HepG2 (cell line): ENCODE measurements around the gene DGKG. TPM values are rescaled to one million over a fixed set of nuclear protein-coding genes. Genes with fewer than 3 reads are reported as not detected.

Experiments
- CAMTA2 ChIP-seq: sonication (generic); formaldehyde crosslinking; IDR thresholded peaks from 2 replicates; pipeline ENCODE4 v1.4.0; 2020; ENCODE audit warnings: mild to moderate bottlenecking, missing genetic modification reagents, borderline replicate concordance
- CBFB ChIP-seq: sonication (generic); formaldehyde crosslinking; IDR thresholded peaks from 2 replicates; pipeline ENCODE4 v1.4.0; 2020; ENCODE audit warnings: missing genetic modification reagents
- CHD4 ChIP-seq: fragments of 200-600 bp; sonication (generic); IDR thresholded peaks from 2 replicates; pipeline ENCODE4 v1.7.0; 2017; ENCODE audit warnings: mild to moderate bottlenecking, low read length, borderline replicate concordance
- HDAC1 ChIP-seq: sonication (generic); formaldehyde crosslinking; IDR thresholded peaks from 2 replicates; pipeline ENCODE4 v1.5.1; 2020; ENCODE audit warnings: mild to moderate bottlenecking, missing genetic modification reagents
- HMGA1 ChIP-seq: sonication (generic); formaldehyde crosslinking; conservative IDR thresholded peaks from 2 replicates; pipeline ENCODE4 v1.4.0; 2020; ENCODE audit warnings: missing genetic modification reagents
- IKZF1 ChIP-seq: fragments of 450-650 bp; IDR thresholded peaks from 2 replicates; pipeline ENCODE4 v1.7.1; 2016
- IRF2 ChIP-seq: IDR thresholded peaks from 2 replicates; pipeline ENCODE4 v1.6.1; 2018; ENCODE audit warnings: missing genetic modification reagents, missing compliant biosample characterization
- KLF6 ChIP-seq: IDR thresholded peaks from 2 replicates; pipeline ENCODE4 v1.8.0; 2016; ENCODE audit warnings: missing biosample characterization, missing genetic modification reagents
- MBD4 ChIP-seq: IDR thresholded peaks from 2 replicates; pipeline ENCODE4 v1.6.1; 2012; ENCODE audit warnings: low read length, inconsistent platforms, borderline replicate concordance
- MTF1 ChIP-seq: sonication (generic); formaldehyde crosslinking; IDR thresholded peaks from 2 replicates; pipeline ENCODE4 v1.5.0; 2020; ENCODE audit warnings: missing genetic modification reagents
- NFIC ChIP-seq: IDR thresholded peaks from 2 replicates; pipeline ENCODE4 v1.6.1; 2012; ENCODE audit warnings: mild to moderate bottlenecking, low read length, inconsistent platforms
- RARG ChIP-seq: sonication (generic); formaldehyde crosslinking; IDR thresholded peaks from 2 replicates; pipeline ENCODE4 v1.4.0; 2020; ENCODE audit warnings: low read depth, mild to moderate bottlenecking, missing genetic modification reagents
- SAFB2 ChIP-seq: sonication (generic); formaldehyde crosslinking; IDR thresholded peaks from 2 replicates; pipeline ENCODE4 v1.5.1; 2020; ENCODE audit warnings: missing genetic modification reagents, low read depth, mild to moderate bottlenecking, borderline replicate concordance
- SP4 ChIP-seq: sonication (generic); formaldehyde crosslinking; IDR thresholded peaks from 2 replicates; pipeline ENCODE4 v1.8.1; 2023; ENCODE audit warnings: mild to moderate bottlenecking, missing genetic modification reagents
- ZBTB1 ChIP-seq: sonication (generic); formaldehyde crosslinking; IDR thresholded peaks from 2 replicates; pipeline ENCODE4 v1.4.0; 2020; ENCODE audit warnings: missing genetic modification reagents, borderline replicate concordance
- ZBTB34 ChIP-seq: sonication (generic); formaldehyde crosslinking; IDR thresholded peaks from 2 replicates; pipeline ENCODE4 v1.8.0; 2022; ENCODE audit warnings: mild to moderate bottlenecking, missing genetic modification reagents
- ZMYM2 ChIP-seq: sonication (generic); formaldehyde crosslinking; IDR thresholded peaks from 2 replicates; pipeline ENCODE4 v1.8.0; 2022; ENCODE audit warnings: mild to moderate bottlenecking, missing genetic modification reagents
- ZNF484 ChIP-seq: sonication (generic); formaldehyde crosslinking; IDR thresholded peaks from 2 replicates; pipeline ENCODE4 v1.5.1; 2020; ENCODE audit warnings: mild to moderate bottlenecking, low read depth, missing genetic modification reagents, borderline replicate concordance
- ZNF501 ChIP-seq: sonication (generic); formaldehyde crosslinking; IDR thresholded peaks from 2 replicates; pipeline ENCODE4 v1.5.1; 2020; ENCODE audit warnings: mild to moderate bottlenecking, moderate library complexity, missing genetic modification reagents
- ZNF616 ChIP-seq: sonication (generic); formaldehyde crosslinking; IDR thresholded peaks from 2 replicates; pipeline ENCODE4 v1.5.0; 2020; ENCODE audit warnings: low read depth, mild to moderate bottlenecking, missing genetic modification reagents
- ZNF768 ChIP-seq: sonication (generic); formaldehyde crosslinking; IDR thresholded peaks from 2 replicates; pipeline ENCODE4 v1.4.0; 2020; ENCODE audit warnings: missing genetic modification reagents
- ZNF816 ChIP-seq: sonication (generic); formaldehyde crosslinking; IDR thresholded peaks from 2 replicates; pipeline ENCODE4 v1.8.0; 2022; ENCODE audit warnings: missing genetic modification reagents, mild to moderate bottlenecking, borderline replicate concordance
- polyA plus RNA-seq, 8 experiments: library from polyadenylated mRNA; depleted of rRNA in 3 of 8; stranded (reverse) in 7 of 8; unstranded in 1 of 8; fragments of >200 nt; fragmentation: Illumina TruSeq in 4 of 8; extraction: Trizol in 4 of 8; gene quantifications; 2 replicates each; pipeline versions ENCODE4 v1.2.1 to v1.2.3, GENCODE V29; 2011 to 2016; ENCODE audit warnings: low read depth in 4 of 8, missing spikeins in 1 of 8, mixed read lengths in 1 of 8; ENCODE audit not compliant: insufficient read depth in 1 of 8
- total RNA-seq, 5 experiments: library from RNA; depleted of rRNA; stranded (reverse); fragments of >200 nt; fragmentation: Illumina TruSeq; extraction: Trizol; gene quantifications; 2 replicates each; pipeline ENCODE4 v1.2.3, GENCODE V29; 2016; ENCODE audit warnings: low read depth in 1 of 5
- TF ChIP-seq, protein P1 (sequence below): sonication (generic); formaldehyde crosslinking; IDR thresholded peaks from 2 replicates; pipeline ENCODE4 v1.5.0; 2020; ENCODE audit warnings: missing genetic modification reagents, mild to moderate bottlenecking, borderline replicate concordance
- TF ChIP-seq, protein P2 (sequence below): sonication (generic); formaldehyde crosslinking; IDR thresholded peaks from 2 replicates; pipeline ENCODE4 v1.5.1; 2020; ENCODE audit warnings: mild to moderate bottlenecking, missing genetic modification reagents, borderline replicate concordance
- TF ChIP-seq, protein P3 (sequence below): sonication (generic); formaldehyde crosslinking; IDR thresholded peaks from 2 replicates; pipeline ENCODE4 v1.8.1; 2022; ENCODE audit warnings: mild to moderate bottlenecking, missing genetic modification reagents

Gene DGKG
- total and polyA plus RNA-seq, 2 of the 13 experiments (the other 11 are each of a cell fraction or from before 2014, with no cell fraction given) = 3.8 to 6.2 TPM

- peak; percentile 79; the same call in 1 of the 2 replicates for TF ChIP-seq ZBTB34 (CRISPR knock-in tag)
- TF ChIP-seq SAFB2 (CRISPR knock-in tag) = no peak
- no peak for TF ChIP-seq ZNF768 (CRISPR knock-in tag)
- TF ChIP-seq, protein P1, sequence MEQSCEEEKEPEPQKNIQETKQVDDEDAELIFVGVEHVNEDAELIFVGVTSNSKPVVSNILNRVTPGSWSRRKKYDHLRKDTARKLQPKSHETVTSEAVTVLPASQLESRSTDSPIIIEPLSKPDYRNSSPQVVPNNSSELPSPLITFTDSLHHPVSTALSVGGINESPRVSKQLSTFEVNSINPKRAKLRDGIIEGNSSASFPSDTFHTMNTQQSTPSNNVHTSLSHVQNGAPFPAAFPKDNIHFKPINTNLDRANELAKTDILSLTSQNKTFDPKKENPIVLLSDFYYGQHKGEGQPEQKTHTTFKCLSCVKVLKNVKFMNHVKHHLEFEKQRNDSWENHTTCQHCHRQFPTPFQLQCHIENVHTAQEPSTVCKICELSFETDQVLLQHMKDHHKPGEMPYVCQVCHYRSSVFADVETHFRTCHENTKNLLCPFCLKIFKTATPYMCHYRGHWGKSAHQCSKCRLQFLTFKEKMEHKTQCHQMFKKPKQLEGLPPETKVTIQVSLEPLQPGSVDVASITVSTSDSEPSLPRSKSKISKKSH (CRISPR knock-in tag) = no peak
- no peak for TF ChIP-seq MTF1 (CRISPR knock-in tag)
- TF ChIP-seq IRF2 (CRISPR knock-in tag) = peak; percentile 82
- TF ChIP-seq NFIC = no peak
- TF ChIP-seq IKZF1 = no peak
- TF ChIP-seq MBD4 = no peak
- no peak for TF ChIP-seq KLF6 (CRISPR knock-in tag)
- no peak for TF ChIP-seq ZBTB1 (CRISPR knock-in tag)
- TF ChIP-seq, protein P2, sequence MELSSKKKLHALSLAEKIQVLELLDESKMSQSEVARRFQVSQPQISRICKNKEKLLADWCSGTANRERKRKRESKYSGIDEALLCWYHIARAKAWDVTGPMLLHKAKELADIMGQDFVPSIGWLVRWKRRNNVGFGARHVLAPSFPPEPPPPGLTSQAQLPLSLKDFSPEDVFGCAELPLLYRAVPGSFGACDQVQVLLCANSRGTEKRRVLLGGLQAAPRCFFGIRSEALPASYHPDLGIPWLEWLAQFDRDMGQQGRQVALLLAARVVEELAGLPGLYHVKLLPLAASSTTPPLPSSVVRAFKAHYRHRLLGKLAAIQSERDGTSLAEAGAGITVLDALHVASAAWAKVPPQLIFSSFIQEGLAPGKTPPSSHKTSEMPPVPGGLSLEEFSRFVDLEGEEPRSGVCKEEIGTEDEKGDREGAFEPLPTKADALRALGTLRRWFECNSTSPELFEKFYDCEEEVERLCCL (CRISPR knock-in tag) = no peak
- TF ChIP-seq HMGA1 (CRISPR knock-in tag) = no peak
- TF ChIP-seq CBFB (CRISPR knock-in tag) = no peak
- TF ChIP-seq ZNF616 (CRISPR knock-in tag) = no peak
- TF ChIP-seq ZNF501 (CRISPR knock-in tag) = peak; percentile 93
- TF ChIP-seq RARG = no peak
- no peak for TF ChIP-seq ZMYM2
- no peak for TF ChIP-seq CHD4
- TF ChIP-seq, protein P3, sequence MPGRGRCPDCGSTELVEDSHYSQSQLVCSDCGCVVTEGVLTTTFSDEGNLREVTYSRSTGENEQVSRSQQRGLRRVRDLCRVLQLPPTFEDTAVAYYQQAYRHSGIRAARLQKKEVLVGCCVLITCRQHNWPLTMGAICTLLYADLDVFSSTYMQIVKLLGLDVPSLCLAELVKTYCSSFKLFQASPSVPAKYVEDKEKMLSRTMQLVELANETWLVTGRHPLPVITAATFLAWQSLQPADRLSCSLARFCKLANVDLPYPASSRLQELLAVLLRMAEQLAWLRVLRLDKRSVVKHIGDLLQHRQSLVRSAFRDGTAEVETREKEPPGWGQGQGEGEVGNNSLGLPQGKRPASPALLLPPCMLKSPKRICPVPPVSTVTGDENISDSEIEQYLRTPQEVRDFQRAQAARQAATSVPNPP (CRISPR knock-in tag) = peak; percentile 60; the same call in 1 of the 2 replicates
- TF ChIP-seq HDAC1 (CRISPR knock-in tag) = no peak
- TF ChIP-seq SP4 (CRISPR knock-in tag) = no peak
- TF ChIP-seq CAMTA2 = no peak
- TF ChIP-seq ZNF484 (CRISPR knock-in tag) = no peak
- no peak for TF ChIP-seq ZNF816 (CRISPR knock-in tag)
These were observed 119.9 kb downstream of the DGKG start (continued) for GRCh38 chr3:186241910-186242821.
